Dedifferentiated amniotic fluid mesenchymal stem cell (primary cell): Measurements from ENCODE around the gene TRUB1.
A peak's percentile ranks its signal among the peaks of the same experiment; 100 is the strongest.
"Not testable (repeated sequence)": the region's sequence is repeated elsewhere in the genome, so short reads cannot be mapped to it uniquely, and the experiment has no call there.

ENCODE experiments used
- DNase-seq: peaks from one replicate; pipeline ENCODE4 v3.0.0-alpha.2; 2016; ENCODE audit errors: extremely low spot score

The TRUB1 gene

GRCh38 chr10:114925587-114926586, 12.1 kb upstream of the TRUB1 start:
- DNase-seq = no peak

DNA sequence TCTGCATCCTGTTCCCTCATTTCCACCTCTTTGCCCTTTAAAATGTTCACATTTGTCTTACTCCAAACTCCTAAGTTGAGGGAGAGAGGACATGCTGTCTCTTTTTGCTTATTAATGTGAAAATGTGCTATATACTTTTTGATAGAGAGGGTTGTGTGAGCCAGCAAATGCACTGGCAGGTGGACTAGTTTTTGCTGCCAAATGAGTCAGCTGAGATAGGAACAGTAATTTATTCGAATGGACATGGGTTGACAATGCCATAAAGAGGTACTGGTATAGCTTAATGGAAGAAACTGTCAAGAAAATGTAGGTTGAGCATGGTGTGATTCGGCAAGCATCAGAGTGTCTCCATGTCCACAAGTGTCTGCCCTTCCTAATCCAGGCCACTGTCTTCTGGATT, 9.2 kb upstream of the TRUB1 start:
- DNase-seq = no peak

DNA sequence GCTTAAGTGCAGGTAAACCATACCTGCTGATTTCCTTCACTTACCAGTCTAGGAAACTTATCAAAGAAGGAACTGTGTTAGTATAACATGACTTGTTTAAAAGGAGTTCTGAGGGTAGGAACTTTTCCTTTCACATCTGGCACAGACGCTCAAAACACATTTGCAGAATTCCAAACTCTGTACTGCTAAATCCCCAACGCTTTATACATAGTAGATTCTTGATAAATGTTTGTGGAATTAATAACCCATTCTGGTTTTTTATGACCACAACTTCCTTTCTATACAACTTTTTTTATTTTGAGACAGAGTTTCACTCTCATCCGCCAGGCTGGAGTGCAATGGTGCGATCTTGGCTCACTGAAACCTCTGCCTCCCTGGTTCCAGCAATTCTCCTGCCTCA, 7.7 kb upstream of the TRUB1 start:
- no peak for DNase-seq

GRCh38 chr10:114931072-114931679, 6.8 kb upstream of the TRUB1 start:
- DNase-seq = no peak

DNA sequence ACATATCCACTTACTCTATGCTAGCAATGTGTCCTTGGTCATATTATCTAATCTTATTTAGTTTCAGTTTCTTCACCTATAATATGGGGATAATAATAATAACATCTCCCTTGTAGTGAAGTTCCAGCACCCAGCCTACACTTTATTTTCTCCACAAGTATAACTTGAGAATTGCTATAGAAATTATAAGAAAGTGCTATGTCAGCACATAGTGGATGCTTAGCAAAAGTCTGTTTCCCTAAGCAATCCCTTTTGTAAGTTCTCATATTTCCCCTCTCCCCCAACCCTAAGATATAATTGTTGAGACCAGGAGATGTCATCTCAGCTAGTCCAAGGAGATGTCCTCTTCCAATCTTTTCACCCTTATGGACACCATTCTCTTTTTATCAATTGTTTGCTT, 5.8 kb upstream of the TRUB1 start:
- no peak for DNase-seq

- no peak for DNase-seq
Observed at GRCh38 chr10:114932945-114933344, 5.0 kb upstream of the TRUB1 start.

- DNase-seq = no peak
Observed at GRCh38 chr10:114933588-114933987, 4.4 kb upstream of the TRUB1 start.

DNA sequence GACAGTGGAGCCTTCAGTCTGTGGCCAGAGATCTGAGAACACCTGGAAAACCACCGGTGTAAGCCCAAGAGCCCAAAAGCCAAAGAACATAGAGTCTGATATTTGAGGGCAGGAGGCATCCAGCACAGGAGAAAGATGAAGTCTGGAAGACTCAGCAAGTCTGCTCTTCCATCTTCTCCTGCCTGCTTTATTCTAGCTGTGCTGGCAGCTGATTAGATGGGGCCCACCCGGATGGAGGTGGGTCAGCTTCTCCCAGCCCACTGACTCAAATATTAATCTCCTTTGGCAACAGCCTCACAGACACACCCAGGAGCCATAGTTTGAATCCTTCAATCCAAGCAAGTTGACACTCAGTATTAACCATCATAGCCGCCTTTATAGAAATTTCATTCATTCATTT, 4.0 kb upstream of the TRUB1 start:
- not testable (repeated sequence) for DNase-seq

DNA sequence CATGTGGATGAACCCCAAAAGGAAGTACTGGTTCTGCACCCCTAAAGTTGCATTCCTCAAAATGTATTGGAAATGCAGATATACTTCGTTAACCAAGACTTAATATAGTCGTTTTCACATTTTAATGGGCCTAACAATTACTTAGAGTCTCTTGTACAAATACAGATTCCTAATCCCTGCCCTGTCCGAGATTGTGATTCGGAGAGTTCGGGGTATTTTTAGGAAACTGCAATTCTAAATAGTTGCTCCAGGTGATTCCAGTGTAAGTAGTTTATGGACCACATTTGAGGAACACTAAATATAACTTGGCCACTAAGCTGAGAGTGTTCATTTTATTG, 830 bp downstream of the TRUB1 start:
- DNase-seq = no peak

GRCh38 chr10:114940735-114941134, 2.7 kb downstream of the TRUB1 start:
- no peak for DNase-seq

DNA sequence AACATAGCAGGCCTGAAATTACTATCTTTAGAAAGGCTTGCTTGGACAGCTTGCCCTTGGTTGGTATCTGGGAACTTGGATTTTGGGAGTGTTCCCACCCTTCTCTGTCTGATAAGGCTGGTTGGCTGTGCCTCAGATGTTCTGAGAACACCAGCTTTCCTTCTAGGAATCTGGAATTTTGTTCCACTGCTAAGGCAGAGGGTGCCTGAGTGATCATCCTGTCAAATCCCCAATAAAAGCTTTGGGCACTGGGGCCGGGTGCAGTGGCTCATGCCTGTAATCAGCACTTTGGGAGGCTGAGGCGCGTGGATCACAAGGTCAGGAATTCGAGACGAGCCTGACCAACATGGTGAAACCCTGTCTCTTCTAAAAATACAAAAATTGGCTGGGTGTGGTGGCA, 5.0 kb downstream of the TRUB1 start:
- no peak for DNase-seq

- no peak for DNase-seq
Observed at GRCh38 chr10:114953047-114953446, 15.1 kb downstream of the TRUB1 start.

DNA sequence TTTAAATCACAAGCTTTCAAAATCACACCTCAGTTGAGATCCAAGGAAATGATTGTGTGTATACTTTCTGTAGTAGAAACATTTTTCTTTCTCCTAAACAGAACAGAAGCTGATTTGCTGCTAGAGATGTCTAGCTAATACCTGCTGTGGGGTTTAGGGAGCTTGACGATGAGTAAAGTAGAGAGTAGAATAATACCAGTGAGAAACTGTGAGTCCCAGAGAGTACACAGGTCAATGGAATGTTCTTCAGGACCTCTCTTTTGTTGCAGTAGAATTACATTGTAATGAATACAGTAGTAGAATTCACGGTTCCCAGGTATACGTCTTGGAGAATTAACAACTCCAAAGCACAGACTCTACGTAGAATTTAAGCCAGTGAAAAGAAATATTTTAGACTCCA, 18.0 kb downstream of the TRUB1 start:
- DNase-seq = no peak

DNA sequence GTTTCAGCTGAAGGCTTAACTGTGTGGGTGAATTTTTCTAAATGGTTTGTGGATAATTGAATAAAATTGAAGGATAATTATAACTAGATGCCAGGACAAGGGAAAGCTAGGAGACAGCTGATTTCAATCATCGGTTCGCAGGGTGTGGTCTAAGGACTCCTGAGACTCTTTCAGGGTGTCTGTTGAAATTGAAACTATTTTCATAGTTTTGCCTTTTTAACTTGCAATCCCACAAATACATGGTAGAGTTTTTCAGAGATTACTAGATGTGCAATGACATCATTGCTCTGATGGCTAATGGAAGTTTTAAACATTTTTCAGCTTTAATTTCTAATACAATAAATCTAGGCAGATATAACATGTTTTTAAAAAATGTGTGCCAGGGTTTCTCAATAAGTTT, 18.5 kb downstream of the TRUB1 start:
- DNase-seq = peak; percentile 62

- DNase-seq = no peak
Observed at GRCh38 chr10:114957122-114957521, 19.1 kb downstream of the TRUB1 start.

DNA sequence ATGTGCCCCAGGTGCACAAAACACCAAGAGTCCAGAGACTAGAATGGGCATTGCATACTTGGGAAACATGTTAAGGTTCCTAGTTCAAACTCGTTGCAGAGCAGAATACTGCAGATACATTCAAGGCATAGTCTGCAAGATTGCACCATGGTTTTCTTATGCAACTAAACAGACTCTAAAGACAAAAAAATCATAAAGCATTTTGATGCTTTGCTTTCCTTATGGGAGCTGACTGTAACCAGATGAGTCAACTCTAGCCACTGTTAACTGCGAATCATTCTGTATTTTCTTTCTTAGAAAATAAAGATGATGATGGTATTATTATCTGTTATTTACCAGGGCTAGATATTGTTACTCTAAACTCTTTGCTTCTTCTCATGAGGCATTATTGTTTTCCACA, 19.7 kb downstream of the TRUB1 start:
- DNase-seq = no peak

- no peak for DNase-seq
Observed at GRCh38 chr10:114962441-114962840, 24.4 kb downstream of the TRUB1 start.

- DNase-seq = no peak
Observed at GRCh38 chr10:114963908-114964307, 25.9 kb downstream of the TRUB1 start.

GRCh38 chr10:114967071-114967470, 29.1 kb downstream of the TRUB1 start:
- no peak for DNase-seq

GRCh38 chr10:114970515-114970914, 32.5 kb downstream of the TRUB1 start:
- DNase-seq = no peak

DNA sequence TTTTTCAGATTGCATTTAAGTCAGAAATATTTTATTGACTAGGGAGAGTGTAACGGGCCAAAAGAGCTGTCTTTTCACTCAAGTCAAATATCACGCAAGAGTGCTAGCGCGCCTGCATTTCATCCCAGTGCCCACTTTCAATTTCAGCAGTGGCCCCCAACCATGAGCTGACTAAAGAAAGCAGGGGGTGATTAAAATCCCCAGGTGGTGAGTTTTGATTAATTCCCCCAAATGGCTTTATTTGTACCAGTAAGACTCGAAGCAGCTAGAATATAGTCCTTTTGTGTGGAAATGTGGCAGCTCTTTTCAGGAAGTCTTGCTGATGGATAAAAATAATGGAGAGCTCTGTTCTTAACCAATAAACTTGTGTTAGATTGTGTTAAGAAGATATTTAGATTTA, 35.3 kb downstream of the TRUB1 start:
- DNase-seq = no peak

DNA sequence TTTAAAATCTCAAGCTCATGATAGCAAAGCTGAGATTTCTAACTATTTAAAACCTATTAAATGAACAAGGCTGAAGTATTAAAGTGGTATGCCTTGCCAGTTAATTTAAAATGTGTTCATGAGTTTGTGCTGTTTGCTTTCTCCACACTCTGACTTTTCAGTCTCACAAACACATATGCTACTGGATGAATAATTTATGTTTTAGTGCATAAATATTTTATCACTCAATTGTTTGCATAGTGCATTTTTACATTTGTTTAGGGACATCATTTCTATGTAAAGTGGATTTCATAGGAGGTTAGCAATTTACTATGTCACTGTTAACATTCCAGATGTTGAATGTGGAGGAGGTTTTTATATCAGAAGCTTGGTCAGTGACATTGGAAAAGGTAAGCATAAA, 36.0 kb downstream of the TRUB1 start:
- no peak for DNase-seq

DNA sequence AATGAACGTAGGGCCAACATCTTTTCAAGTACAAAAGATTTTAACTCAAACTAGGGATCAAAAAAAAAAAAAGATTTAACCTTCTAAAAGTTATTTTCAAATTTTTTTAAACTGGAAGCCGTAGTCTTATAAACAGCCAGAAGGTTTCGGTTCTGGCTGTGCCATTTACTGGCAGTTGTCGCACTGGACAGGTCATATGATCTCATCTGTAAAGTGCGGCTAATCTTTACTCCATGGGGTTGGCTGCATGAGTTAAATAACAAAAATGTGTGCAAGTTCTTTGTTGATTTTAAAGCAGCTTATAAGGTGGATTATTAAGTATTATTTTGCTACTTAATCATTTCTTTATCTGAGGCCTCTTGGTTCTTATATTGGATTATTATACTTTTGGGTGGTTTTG, 36.6 kb downstream of the TRUB1 start:
- no peak for DNase-seq
